ENCODE results near the gene PLA2G2C.

Gene PLA2G2C

DNA sequence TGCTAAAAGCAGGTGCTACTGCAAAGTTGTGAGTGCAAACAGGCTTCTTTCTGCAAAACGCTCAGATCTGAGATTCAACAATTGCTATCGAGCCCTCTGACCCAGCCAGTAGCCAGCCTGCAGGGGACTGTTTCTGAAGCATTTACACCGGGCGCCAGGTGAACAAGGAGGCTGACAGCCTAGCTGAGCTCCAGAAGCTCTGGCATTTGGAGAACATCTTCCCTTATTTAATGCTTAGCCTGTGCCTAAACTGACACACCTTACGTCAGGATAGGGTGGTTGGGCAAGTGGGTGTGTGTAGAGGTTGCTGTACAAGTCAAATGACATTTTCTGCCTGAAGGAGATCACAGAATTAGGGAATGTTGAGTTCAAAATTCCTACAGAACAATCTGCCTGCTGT lies 15.8 kb upstream of the PLA2G2C start:
- DNase-seq, result no peak

GRCh38 chr1:20200966-20201365 lies 14.6 kb upstream of the PLA2G2C start:
- DNase-seq, result no peak

GRCh38 chr1:20199840-20200239 lies 13.5 kb upstream of the PLA2G2C start:
- no peak for DNase-seq

- no peak for DNase-seq
Measured at GRCh38 chr1:20199403-20199802, 13.1 kb upstream of the PLA2G2C start.

GRCh38 chr1:20198918-20199317 lies 12.6 kb upstream of the PLA2G2C start:
- no peak for DNase-seq

DNA sequence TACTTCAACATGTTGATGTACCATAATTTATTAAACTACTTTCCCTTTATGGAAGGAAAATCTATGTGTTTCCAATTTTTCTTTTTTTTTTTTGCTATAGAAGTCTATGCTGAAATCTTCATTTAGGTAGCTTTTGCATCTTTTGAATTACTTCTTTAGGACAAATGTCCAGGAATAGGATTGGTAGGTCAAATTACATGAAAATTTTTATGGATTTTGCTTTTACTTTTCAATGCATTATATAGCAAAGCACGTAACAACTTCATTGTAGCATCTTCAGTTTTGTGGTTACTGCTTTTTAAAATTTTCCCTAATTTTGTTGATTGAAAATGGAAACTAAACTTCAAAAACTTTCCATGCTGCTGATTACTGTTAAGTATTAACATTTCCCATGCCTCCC lies 12.0 kb upstream of the PLA2G2C start:
- DNase-seq, result no peak

GRCh38 chr1:20197329-20197791 lies 11.0 kb upstream of the PLA2G2C start:
- no peak for DNase-seq

DNA sequence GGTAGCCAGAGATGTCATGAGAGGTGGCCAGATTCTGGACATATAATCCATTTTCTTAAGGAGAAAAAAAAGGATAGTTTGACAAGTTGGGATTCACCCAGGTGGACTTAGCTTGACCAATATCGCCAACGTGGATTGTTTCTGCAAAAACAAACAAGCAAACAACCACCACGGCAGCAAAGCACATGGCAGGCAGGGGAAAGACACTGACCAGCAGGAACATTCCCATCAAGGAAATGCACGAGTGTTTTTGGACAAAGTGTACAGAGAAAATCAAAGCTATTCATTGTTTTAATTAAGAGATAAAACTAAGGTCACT lies 9.1 kb upstream of the PLA2G2C start:
- DNase-seq, result no peak

- peak; percentile 75 for DNase-seq
Measured at GRCh38 chr1:20194757-20195461, 8.6 kb upstream of the PLA2G2C start.

GRCh38 chr1:20194224-20194623 lies 7.9 kb upstream of the PLA2G2C start:
- no peak for DNase-seq

- DNase-seq, result no peak
Measured at GRCh38 chr1:20192871-20193411, 6.6 kb upstream of the PLA2G2C start.

DNA sequence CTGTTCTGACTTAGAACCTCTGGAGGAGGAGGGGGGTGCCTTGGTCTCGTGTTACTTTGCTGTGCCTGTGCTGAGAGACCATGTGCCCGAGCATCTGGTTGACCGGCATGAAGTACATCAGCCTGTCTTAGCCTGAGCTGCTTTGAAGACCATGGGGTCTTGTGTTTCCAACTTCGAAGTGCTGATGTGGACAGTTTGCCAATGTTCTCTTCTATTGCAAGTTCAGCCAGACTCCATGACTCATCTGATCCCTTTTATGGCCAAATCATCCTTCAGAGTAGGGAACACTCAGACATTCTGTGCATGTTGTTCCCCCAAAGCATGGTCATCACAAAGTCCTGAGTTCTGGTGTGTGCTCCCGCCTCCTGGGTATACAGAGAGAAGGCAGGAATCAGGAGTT lies 6.0 kb upstream of the PLA2G2C start:
- DNase-seq, result no peak

GRCh38 chr1:20191266-20191825 lies 5.0 kb upstream of the PLA2G2C start:
- DNase-seq, result no peak

DNA sequence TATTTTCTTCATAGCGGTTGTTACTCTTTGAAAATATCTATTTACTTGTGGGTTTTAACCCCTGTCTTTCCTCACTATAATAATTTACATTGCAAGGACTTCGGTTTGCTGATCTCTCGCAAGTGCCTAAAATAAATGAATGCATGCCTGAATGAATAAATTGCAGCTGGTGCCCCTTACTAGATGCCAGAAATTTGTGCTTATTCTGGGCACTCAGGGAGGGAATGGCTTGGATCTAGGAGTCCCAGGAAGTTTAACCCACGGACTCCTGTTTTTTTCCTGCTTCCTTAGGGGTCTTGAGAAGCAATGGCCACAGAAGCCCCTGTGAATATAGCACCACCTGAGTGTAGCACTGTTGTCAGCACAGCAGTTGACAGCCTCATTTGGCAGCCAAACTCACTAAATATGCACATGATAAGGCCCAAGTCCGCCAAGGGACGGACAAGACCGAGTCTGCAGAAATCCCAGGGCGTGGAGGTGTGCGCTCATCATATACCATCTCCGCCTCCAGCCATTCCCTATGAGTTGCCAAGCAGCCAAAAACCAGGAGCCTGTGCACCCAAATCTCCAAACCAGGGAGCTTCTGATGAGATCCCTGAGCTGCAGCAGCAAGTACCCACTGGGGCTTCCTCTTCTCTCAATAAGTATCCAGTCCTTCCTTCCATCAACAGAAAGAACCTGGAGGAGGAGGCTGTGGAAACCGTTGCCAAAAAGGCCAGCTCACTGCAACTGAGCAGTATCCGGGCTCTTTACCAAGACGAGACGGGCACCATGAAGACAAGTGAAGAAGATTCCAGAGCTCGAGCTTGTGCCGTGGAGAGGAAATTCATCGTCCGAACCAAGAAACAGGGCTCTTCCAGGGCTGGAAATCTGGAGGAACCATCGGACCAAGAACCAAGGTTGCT lies 4.2 kb upstream of the PLA2G2C start:
- no peak for DNase-seq

GRCh38 chr1:20189664-20190063 lies 3.3 kb upstream of the PLA2G2C start:
- DNase-seq, result no peak

- DNase-seq, result no peak
Measured at GRCh38 chr1:20188455-20188817, 2.1 kb upstream of the PLA2G2C start.

- no peak for DNase-seq
Measured at GRCh38 chr1:20187813-20188454, 1.6 kb upstream of the PLA2G2C start.

DNA sequence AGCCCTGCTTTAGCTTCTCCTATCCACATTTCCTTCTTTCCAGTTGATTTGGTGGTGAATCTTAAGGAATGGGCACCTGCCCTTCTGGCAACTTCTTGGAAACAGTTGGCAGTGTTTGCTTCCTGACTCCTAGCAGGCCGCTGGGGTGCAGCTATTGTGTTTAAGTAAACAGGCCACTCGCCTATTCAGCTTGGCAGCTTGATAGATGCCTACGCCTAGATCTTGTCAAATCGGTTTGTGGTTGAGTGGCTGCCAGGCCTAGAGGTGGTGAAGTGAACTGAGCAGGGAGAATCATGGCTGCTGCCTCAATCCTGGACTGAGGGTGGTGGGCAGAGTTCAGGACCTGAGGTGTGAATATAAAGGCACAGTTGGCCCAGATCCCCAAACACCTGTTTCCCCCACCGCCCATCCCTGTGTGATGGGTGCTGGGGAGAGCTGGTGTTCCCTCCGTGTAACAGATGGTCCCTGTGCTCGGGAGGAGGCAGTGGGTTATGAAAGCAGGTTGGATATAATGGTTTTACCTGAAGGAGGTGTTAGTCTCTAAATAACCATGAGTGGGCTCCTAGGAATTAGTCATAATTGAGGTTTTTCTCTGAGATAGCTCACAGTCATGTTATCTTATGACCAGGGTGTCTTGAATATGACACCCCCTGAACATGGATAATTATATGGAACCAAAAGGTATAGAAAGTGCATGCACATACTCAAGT lies 940 bp upstream of the PLA2G2C start:
- DNase-seq, result peak; percentile 60

- peak; percentile 70 for DNase-seq
Measured at GRCh38 chr1:20184997-20185833, 1.1 kb downstream of the PLA2G2C start.

- DNase-seq, result no peak
Measured at GRCh38 chr1:20184481-20184900, 1.8 kb downstream of the PLA2G2C start.

- no peak for DNase-seq
Measured at GRCh38 chr1:20183616-20184271, 2.6 kb downstream of the PLA2G2C start.

Data from stimulated activated CD4-positive, alpha-beta T cell treated with anti-CD3 and anti-CD28 coated beads, Interleukin-1b, Interleukin-23, amount 100 ng/mL, for 48 hours (primary cell).